SU-DHL-6 (cell line): ENCODE data around the gene RAP1GAP.

ENCODE experiments used
- H2AFZ ChIP-seq: fragments of 200-600 bp; sonication (generic); 2 replicates; pipeline ENCODE4 v1.6.1; 2014; ENCODE audit warnings: low read depth, mild to moderate bottlenecking, moderate library complexity, mixed read lengths, antibody characterized with exemption, low read length; ENCODE audit not compliant: severe bottlenecking
- H3F3A ChIP-seq: fragments of 200-600 bp; shearing (Covaris generic); 2 replicates; pipeline ENCODE4 v1.6.0; 2016; ENCODE audit warnings: antibody characterized with exemption, mild to moderate bottlenecking; ENCODE audit not compliant: insufficient read depth
- H3K27ac ChIP-seq: fragments of 200-600 bp; sonication (generic); 2 replicates; pipeline ENCODE4 v1.5.1; 2016; ENCODE audit warnings: low read depth, mild to moderate bottlenecking, low read length, moderate library complexity, mixed read lengths
- H3K27me3 ChIP-seq: fragments of 200-600 bp; sonication (generic), shearing (Covaris generic); 2 replicates; pipeline ENCODE4 v1.6.0; 2014; ENCODE audit warnings: mild to moderate bottlenecking, low read length
- H3K36me3 ChIP-seq: fragments of 200-600 bp; sonication (generic); 2 replicates; pipeline ENCODE4 v1.6.1; 2014; ENCODE audit warnings: mild to moderate bottlenecking, low read length, mixed read lengths
- H3K4me2 ChIP-seq: fragments of 300-600, 200-600 bp; shearing (Covaris generic), sonication (generic); 2 replicates; pipeline ENCODE4 v1.6.0; 2014; ENCODE audit warnings: low read length, low read depth, mild to moderate bottlenecking; ENCODE audit not compliant: poor library complexity, severe bottlenecking
- H3K4me3 ChIP-seq: fragments of 200-600 bp; sonication (generic); 2 replicates; pipeline ENCODE4 v1.5.1; 2014; ENCODE audit warnings: antibody characterized with exemption, low read length, mild to moderate bottlenecking, mixed read lengths; ENCODE audit not compliant: insufficient read depth, poor library complexity, severe bottlenecking
- H3K79me2 ChIP-seq: fragments of 200-600 bp; sonication (generic); 2 replicates; pipeline ENCODE4 v1.6.1; 2014; ENCODE audit warnings: mild to moderate bottlenecking, low read length, moderate library complexity; ENCODE audit not compliant: insufficient read depth
- H3K9ac ChIP-seq: fragments of 200-600 bp; sonication (generic); 2 replicates; pipeline ENCODE4 v1.7.0; 2014; ENCODE audit warnings: mild to moderate bottlenecking, low read length
- H3K9me2 ChIP-seq: fragments of 200-600 bp; sonication (generic); replicated peaks from 2 replicates; pipeline ENCODE4 v1.6.1; 2014; ENCODE audit warnings: low read length; ENCODE audit not compliant: insufficient read depth
- H3K9me3 ChIP-seq: fragments of 200-600 bp; sonication (generic); 2 replicates; pipeline ENCODE4 v1.6.1; 2014; ENCODE audit warnings: low read length, mixed read lengths; ENCODE audit not compliant: insufficient read depth
- H4K20me1 ChIP-seq: fragments of 200-600 bp; sonication (generic); 2 replicates; pipeline ENCODE4 v1.6.1; 2014; ENCODE audit warnings: low read depth, mild to moderate bottlenecking, antibody characterized with exemption, low read length, moderate library complexity, mixed read lengths
- EZH2phosphoT487 ChIP-seq: fragments of 200-600 bp; sonication (generic), shearing (Covaris generic); conservative IDR thresholded peaks from 2 replicates; pipeline ENCODE4 v1.6.1; 2018; ENCODE audit warnings: mild to moderate bottlenecking, antibody characterized with exemption, low read length, moderate library complexity, mixed read lengths
- TF ChIP-seq, protein P1 (sequence below): fragments of 200-600 bp; sonication (generic); IDR thresholded peaks from one replicate; pipeline ENCODE4 v1.5.1; 2017; ENCODE audit warnings: antibody characterized with exemption, mild to moderate bottlenecking, low read length, moderate library complexity; ENCODE audit not compliant: insufficient read depth, poor library complexity, severe bottlenecking

The RAP1GAP gene

DNA sequence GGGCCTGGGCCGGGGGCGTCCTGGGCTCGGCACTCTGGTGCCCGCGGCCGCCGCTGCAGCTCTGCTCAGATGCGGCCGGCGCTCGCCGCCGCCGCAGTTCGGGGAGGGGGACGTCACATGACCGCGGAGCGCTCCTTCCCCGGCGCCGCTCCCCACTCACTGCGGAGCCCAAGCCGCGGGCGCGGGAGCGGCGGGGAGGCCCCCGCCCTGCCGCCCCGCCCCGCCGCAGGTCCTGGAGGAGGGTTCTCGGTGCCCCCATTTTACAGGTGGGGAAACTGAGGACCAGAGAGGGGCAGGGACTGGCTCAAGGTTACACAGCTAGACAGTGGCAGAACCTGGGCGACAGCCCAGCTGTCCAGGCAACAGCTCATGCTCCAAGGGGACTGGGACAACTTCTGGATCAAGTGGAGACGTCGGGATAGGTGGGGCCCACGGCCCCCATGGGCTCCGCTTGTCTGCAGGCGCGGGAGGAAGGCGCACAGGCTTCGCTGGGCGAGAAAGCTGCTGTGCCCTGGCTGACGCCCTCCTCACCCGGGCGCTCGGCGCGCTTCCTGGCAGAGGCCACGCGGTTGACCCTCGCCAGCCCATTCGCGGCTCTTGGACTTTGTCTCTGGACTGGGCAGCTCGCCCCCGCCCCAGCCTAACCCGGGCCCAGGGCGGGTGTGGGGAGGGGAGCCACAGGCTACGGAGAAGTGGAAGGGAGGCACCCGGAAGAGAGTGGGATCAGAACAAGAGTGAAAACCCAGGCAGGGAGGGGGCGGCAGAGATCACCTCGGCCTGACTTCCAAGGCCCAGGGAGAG lies at the start of gene RAP1GAP:
TSS of gene RAP1GAP (minus strand) at position 100 of the 801 bp plus-strand sequence. CDS start 49,325 bp downstream, outside the sequence.
- H3K4me2 ChIP-seq, result no peak within 1 kb of the TSS
- H3K9me2 ChIP-seq, result no peaks in the 10 kb centered on the region
- H3K9me3 ChIP-seq, result no peaks in the 10 kb centered on the region
- no peak within 1 kb of the TSS for H3K4me3 ChIP-seq
- H3K36me3 ChIP-seq, result no peaks in the 10 kb centered on the region
- TF ChIP-seq, protein P1, sequence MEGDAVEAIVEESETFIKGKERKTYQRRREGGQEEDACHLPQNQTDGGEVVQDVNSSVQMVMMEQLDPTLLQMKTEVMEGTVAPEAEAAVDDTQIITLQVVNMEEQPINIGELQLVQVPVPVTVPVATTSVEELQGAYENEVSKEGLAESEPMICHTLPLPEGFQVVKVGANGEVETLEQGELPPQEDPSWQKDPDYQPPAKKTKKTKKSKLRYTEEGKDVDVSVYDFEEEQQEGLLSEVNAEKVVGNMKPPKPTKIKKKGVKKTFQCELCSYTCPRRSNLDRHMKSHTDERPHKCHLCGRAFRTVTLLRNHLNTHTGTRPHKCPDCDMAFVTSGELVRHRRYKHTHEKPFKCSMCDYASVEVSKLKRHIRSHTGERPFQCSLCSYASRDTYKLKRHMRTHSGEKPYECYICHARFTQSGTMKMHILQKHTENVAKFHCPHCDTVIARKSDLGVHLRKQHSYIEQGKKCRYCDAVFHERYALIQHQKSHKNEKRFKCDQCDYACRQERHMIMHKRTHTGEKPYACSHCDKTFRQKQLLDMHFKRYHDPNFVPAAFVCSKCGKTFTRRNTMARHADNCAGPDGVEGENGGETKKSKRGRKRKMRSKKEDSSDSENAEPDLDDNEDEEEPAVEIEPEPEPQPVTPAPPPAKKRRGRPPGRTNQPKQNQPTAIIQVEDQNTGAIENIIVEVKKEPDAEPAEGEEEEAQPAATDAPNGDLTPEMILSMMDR, result no peak
- no peak for TF ChIP-seq EZH2phosphoT487
- no peaks in the 10 kb centered on the region for H4K20me1 ChIP-seq
- H3F3A ChIP-seq, result no peaks in the 10 kb centered on the region
- H2AFZ ChIP-seq, result no peak within 1 kb of the TSS
- no peak within 1 kb of the TSS for H3K9ac ChIP-seq
- H3K79me2 ChIP-seq, result no peaks in the 10 kb centered on the region
- H3K27ac ChIP-seq, result no peak within 1 kb of the TSS
- H3K27me3 ChIP-seq, result no peaks in the 10 kb centered on the region

DNA sequence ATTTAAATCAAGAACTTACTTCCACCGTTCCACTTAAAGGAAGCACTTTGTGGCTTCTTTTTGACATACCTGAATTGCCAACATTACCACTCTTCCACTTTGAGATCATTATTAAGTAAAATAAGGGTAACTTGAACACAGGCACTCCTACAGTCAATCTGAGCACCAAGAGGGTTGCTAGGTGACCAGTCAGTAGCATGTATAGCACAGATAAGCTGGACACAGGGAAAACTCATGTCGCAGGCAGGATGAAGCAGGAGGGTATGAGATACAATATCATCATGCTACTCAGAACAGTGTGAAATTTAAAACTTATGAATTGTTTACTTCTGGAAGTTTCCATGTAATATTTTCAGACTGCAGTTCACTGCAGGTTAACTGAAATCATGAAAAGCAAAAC lies 47.0 kb upstream of the RAP1GAP start:
- H3K4me2 ChIP-seq, result no peak overlapping the region

DNA sequence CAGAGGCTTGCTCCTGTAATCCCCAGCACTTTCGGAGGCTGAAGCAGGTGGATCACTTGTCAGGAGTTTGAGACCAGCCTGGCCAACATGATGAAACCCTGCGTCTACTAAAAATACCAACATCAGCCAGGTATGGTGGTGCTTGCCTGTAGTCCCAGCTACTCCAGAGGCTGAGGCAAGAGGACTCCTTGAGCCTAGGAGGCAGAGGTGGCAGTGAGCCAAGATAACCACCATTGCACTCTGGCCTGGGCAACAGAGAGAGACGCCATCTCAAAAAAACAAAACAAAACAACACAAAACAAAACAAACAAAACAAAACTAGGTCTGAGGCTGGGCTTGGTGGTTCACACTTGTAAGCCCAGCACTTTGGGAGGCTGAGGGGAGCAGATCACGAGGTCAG lies 38.7 kb upstream of the RAP1GAP start:
- Histone ChIP-seq H3K9ac (no peak overlapping the region), H2AFZ (no peak overlapping the region), H3K9me3 (no peaks in the 10 kb centered on the region), H3F3A (no peaks in the 10 kb centered on the region), H3K36me3 (peaks cover 23% of the 10 kb centered on the region), H3K4me2 (no peak overlapping the region), H3K79me2 (no peaks in the 10 kb centered on the region), H3K27ac (no peak overlapping the region), H3K4me3 (no peak overlapping the region), H4K20me1 (no peaks in the 10 kb centered on the region), H3K27me3 (no peaks in the 10 kb centered on the region), H3K9me2 (no peaks in the 10 kb centered on the region)
- TF ChIP-seq, protein P1, result no peak
- no peak for TF ChIP-seq EZH2phosphoT487

More for the DNA sequence above, 47.0 kb upstream of the RAP1GAP start:
- no peaks in the 10 kb centered on the region for H3F3A ChIP-seq
- H3K36me3 ChIP-seq, result peaks cover 23% of the 10 kb centered on the region; the same call in 1 of the 2 replicates
- no peak overlapping the region for H3K4me3 ChIP-seq
- no peaks in the 10 kb centered on the region for H4K20me1 ChIP-seq
- H3K9ac ChIP-seq, result no peak overlapping the region
- TF ChIP-seq, protein P1, result no peak
- TF ChIP-seq EZH2phosphoT487, result no peak
- no peaks in the 10 kb centered on the region for H3K79me2 ChIP-seq
- H3K9me2 ChIP-seq, result no peaks in the 10 kb centered on the region
- no peak overlapping the region for H3K27ac ChIP-seq
- H3K9me3 ChIP-seq, result no peaks in the 10 kb centered on the region
- H2AFZ ChIP-seq, result no peak overlapping the region
- no peaks in the 10 kb centered on the region for H3K27me3 ChIP-seq
